Measurements from ENCODE around the gene CCDC28A.

Gene CCDC28A

DNA sequence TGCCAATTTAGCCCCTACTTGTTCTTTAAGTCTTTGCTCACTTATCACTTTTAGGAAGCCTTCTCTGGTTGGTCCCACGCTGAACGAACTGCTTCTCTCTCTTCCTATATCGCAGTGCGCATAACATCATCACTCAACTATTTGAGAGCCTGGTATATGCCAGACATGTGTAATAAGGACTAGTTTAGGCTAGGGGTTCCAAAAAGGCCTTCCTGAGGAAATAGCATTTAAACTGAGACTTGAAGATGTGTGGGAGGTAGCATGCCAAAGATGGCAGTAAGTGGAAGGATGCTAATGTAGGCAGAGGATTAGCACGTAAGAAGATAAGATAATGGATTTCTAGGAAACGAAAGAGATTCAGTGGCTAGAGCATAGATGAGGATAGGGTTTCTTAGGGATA lies 4.8 kb downstream of the CCDC28A start:
- TF ChIP-seq, protein P1, sequence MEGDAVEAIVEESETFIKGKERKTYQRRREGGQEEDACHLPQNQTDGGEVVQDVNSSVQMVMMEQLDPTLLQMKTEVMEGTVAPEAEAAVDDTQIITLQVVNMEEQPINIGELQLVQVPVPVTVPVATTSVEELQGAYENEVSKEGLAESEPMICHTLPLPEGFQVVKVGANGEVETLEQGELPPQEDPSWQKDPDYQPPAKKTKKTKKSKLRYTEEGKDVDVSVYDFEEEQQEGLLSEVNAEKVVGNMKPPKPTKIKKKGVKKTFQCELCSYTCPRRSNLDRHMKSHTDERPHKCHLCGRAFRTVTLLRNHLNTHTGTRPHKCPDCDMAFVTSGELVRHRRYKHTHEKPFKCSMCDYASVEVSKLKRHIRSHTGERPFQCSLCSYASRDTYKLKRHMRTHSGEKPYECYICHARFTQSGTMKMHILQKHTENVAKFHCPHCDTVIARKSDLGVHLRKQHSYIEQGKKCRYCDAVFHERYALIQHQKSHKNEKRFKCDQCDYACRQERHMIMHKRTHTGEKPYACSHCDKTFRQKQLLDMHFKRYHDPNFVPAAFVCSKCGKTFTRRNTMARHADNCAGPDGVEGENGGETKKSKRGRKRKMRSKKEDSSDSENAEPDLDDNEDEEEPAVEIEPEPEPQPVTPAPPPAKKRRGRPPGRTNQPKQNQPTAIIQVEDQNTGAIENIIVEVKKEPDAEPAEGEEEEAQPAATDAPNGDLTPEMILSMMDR (IDR thresholded peaks at IDR 0.05) = no peak
- H3K9me3 ChIP-seq = no peaks in the 10 kb centered on the region
- peaks cover 30 to 73% (median 32%) of the 10 kb centered on the region in 3 donors for H3K36me3 ChIP-seq
- H3K4me3 ChIP-seq = no peak overlapping the region
- intact Hi-C loops (cut with DNase I; ENCODE audit: low total_unique reads) = no loop called here
- H3K4me1 ChIP-seq = peaks cover 0 to 13% (median 9%) of the 10 kb centered on the region in 4 donors
- no peak for DNase-seq
- H3K27ac ChIP-seq = no peak overlapping the region
- H3K27me3 ChIP-seq = no peaks in the 10 kb centered on the region

DNA sequence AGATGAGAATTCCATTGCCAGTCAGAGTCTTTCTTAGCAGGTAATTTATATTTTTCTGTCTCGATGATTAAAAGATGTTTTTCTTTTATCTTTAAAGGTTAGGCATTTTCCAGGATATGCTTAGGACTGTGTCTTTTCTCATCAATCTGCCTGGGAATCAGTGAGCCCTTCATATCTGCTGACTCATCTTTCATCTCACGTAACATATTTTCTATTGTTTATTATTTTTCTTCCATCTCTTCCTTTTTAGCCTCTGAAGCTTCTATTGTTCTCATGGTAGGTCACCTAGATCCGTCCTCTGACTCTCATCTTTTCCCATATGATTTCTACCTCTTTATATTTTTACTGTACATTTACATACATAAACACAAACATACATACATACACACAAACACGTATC lies 8.7 kb downstream of the CCDC28A start:
- Histone ChIP-seq H3K27me3 (no peaks in the 10 kb centered on the region), H3K36me3 (peaks cover 36 to 87% (median 43%) of the 10 kb centered on the region in 3 donors), H3K4me3 (no peak overlapping the region), H3K4me1 (peaks cover 0 to 6% (median 0%) of the 10 kb centered on the region in 4 donors), H3K9me3 (no peaks in the 10 kb centered on the region), H3K27ac (no peak overlapping the region)
- intact Hi-C loops (cut with DNase I; ENCODE audit: low total_unique reads) = no loop called here
- TF ChIP-seq, protein P1 (IDR thresholded peaks at IDR 0.05) = no peak
- DNase-seq = no peak

DNA sequence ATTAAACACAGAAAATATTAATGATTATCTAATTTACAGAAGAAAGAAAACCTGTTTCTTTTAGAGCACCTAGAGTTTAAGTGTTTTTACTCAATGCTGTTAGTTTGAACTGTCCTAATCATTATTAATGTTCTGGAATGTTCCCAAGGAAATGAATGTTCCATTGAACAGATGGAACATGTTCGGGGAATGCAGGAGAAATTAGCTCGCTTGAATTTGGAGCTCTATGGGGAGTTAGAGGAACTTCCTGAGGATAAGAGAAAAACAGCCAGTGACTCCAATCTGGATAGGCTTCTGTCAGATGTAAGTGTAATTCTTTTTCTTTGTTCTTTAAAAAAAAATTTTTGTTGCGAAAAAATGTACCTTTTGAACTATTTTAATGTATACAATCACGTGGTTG lies 11.5 kb downstream of the CCDC28A start:
- Histone ChIP-seq H3K27me3 (no peaks in the 10 kb centered on the region), H3K27ac (no peak overlapping the region), H3K9me3 (no peaks in the 10 kb centered on the region), H3K36me3 (peaks cover 39 to 75% (median 64%) of the 10 kb centered on the region in 3 donors), H3K4me1 (peaks cover 0 to 6% (median 0%) of the 10 kb centered on the region in 4 donors), H3K4me3 (no peak overlapping the region)
- TF ChIP-seq, protein P1 (IDR thresholded peaks at IDR 0.05) = no peak
- intact Hi-C loops (cut with DNase I; ENCODE audit: low total_unique reads) = no loop called here
- DNase-seq = no peak

DNA sequence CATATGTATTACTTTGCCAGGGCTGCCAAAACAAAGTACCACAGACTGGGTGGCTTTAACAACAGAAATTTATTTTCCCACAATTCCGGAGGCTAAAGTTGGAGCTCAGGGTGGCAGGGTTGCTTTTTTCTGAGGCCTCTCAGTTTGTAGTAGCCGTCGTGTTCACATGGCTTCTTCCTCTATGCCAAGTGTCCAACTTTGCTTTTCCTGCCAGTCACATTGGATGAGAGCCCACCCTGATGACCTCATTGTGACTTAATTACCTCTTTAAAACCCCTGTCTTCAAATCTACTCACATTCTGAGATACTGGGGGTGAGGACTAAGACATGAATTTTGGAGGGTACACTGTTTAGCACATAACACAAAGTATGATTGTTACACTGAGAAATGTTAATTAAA lies 12.4 kb downstream of the CCDC28A start:
- Histone ChIP-seq H3K36me3 (peaks cover 39 to 77% (median 70%) of the 10 kb centered on the region in 3 donors), H3K27ac (no peak overlapping the region), H3K9me3 (no peaks in the 10 kb centered on the region), H3K4me3 (no peak overlapping the region), H3K27me3 (no peaks in the 10 kb centered on the region), H3K4me1 (peaks cover 0 to 6% (median 0%) of the 10 kb centered on the region in 4 donors)
- DNase-seq = no peak
- intact Hi-C loops (cut with DNase I; ENCODE audit: low total_unique reads) = no loop called here
- TF ChIP-seq, protein P1 (IDR thresholded peaks at IDR 0.05) = no peak

DNA sequence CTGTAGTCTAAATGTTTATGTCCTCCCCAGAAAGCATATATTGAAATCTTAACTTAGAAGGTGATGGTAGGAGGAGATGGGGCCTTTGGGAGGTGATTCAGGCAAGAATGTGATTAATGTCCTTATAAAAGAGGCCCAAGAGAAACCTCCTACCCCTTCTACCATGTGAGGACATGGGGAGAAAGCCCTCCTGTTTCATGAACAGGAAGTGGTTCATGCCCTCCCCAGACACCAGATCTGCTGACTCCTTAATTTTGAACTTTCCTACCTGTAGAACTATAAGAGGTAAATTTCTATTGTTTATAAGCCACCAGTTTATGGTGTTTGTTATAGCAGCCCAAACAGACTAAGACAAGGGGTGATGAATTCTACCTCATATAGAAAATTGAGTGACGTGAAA lies 13.6 kb downstream of the CCDC28A start:
- no peak overlapping the region for H3K27ac ChIP-seq
- no peak overlapping the region for H3K4me3 ChIP-seq
- peaks cover 39 to 77% (median 67%) of the 10 kb centered on the region in 3 donors for H3K36me3 ChIP-seq
- TF ChIP-seq, protein P1 (IDR thresholded peaks at IDR 0.05) = no peak
- H3K9me3 ChIP-seq = no peaks in the 10 kb centered on the region
- no peaks in the 10 kb centered on the region for H3K27me3 ChIP-seq
- no peak for DNase-seq
- intact Hi-C loops (cut with DNase I; ENCODE audit: low total_unique reads) = no loop called here
- H3K4me1 ChIP-seq = peaks cover 0 to 6% (median 0%) of the 10 kb centered on the region in 4 donors

Data from tibial artery (tissue), 4 donors.